GM12875 (cell line): ENCODE measurements around the gene IGFBP6.

ENCODE experiments used
- H3K4me3 ChIP-seq: one replicate; pipeline ENCODE4 v1.5.1; 2011; ENCODE audit warnings: low read depth, low read length, control low read depth
- CTCF ChIP-seq: IDR thresholded peaks from 2 replicates; pipeline ENCODE4 v1.5.1; 2011; ENCODE audit warnings: low read depth, mild to moderate bottlenecking, control low read depth, inconsistent platforms, low read length, moderate library complexity, borderline replicate concordance; ENCODE audit not compliant: insufficient read depth

Gene IGFBP6

GRCh38 chr12:53120685-53121525 is 23.4 kb downstream of the IGFBP6 start:
- H3K4me3 ChIP-seq, result no peak overlapping the region
- no peak for TF ChIP-seq CTCF

- H3K4me3 ChIP-seq, result no peak overlapping the region
- TF ChIP-seq CTCF, result no peak
These were observed 25.5 kb downstream of the IGFBP6 start for GRCh38 chr12:53122961-53123468.

- no peak for TF ChIP-seq CTCF
- no peak overlapping the region for H3K4me3 ChIP-seq
These were observed 26.3 kb downstream of the IGFBP6 start for GRCh38 chr12:53123578-53124351.

- no peak overlapping the region for H3K4me3 ChIP-seq
- no peak for TF ChIP-seq CTCF
These were observed 26.9 kb downstream of the IGFBP6 start for GRCh38 chr12:53124352-53124723.

- no peak for TF ChIP-seq CTCF
- H3K4me3 ChIP-seq, result no peak overlapping the region
These were observed 29.7 kb downstream of the IGFBP6 start for GRCh38 chr12:53127169-53127568.

GRCh38 chr12:53128780-53129569 is 31.5 kb downstream of the IGFBP6 start:
- TF ChIP-seq CTCF, result no peak
- H3K4me3 ChIP-seq, result no peak overlapping the region
